ENCODE data around the gene EPHB2.

EPHB2 gene

GRCh38 chr1:22729400-22729773, 18.7 kb downstream of the EPHB2 start:
- no peaks in the 10 kb centered on the region for H3K36me3 ChIP-seq (ENCODE audit: insufficient read depth, low read length)
- H3K4me2 ChIP-seq (ENCODE audit: low read depth, low read length, poor library complexity, severe bottlenecking), result no peak overlapping the region
- no peaks in the 10 kb centered on the region for H3K9me3 ChIP-seq (ENCODE audit: insufficient read depth, low read depth, low read length)
- TF ChIP-seq, protein P1, sequence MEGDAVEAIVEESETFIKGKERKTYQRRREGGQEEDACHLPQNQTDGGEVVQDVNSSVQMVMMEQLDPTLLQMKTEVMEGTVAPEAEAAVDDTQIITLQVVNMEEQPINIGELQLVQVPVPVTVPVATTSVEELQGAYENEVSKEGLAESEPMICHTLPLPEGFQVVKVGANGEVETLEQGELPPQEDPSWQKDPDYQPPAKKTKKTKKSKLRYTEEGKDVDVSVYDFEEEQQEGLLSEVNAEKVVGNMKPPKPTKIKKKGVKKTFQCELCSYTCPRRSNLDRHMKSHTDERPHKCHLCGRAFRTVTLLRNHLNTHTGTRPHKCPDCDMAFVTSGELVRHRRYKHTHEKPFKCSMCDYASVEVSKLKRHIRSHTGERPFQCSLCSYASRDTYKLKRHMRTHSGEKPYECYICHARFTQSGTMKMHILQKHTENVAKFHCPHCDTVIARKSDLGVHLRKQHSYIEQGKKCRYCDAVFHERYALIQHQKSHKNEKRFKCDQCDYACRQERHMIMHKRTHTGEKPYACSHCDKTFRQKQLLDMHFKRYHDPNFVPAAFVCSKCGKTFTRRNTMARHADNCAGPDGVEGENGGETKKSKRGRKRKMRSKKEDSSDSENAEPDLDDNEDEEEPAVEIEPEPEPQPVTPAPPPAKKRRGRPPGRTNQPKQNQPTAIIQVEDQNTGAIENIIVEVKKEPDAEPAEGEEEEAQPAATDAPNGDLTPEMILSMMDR (conservative IDR thresholded peaks at IDR 0.05; ENCODE audit: low read length), result no peak
- no peak for TF ChIP-seq EZH2phosphoT487 (IDR thresholded peaks at IDR 0.05; ENCODE audit: borderline replicate concordance)
- H3F3A ChIP-seq (ENCODE audit: low read depth), result no peaks in the 10 kb centered on the region
- no peaks in the 10 kb centered on the region for H3K4me1 ChIP-seq (ENCODE audit: insufficient read depth, low read length, poor library complexity, severe bottlenecking)
- no peaks in the 10 kb centered on the region for H3K27me3 ChIP-seq (ENCODE audit: insufficient read depth, low read length, poor library complexity, severe bottlenecking)
- H4K20me1 ChIP-seq (ENCODE audit: insufficient read depth, low read length, poor library complexity, severe bottlenecking), result no peaks in the 10 kb centered on the region
- no peak overlapping the region for H3K9ac ChIP-seq (ENCODE audit: low read depth, low read length, poor library complexity, severe bottlenecking)
- H3K9me2 ChIP-seq (replicated peaks; ENCODE audit: low read depth, low read length), result no peaks in the 10 kb centered on the region
- no peaks in the 10 kb centered on the region for H3K79me2 ChIP-seq (ENCODE audit: insufficient read depth, low read length)
- no peak overlapping the region for H3K4me3 ChIP-seq (ENCODE audit: low read length, poor library complexity, severe bottlenecking)
- H2AFZ ChIP-seq (ENCODE audit: low read length), result no peak overlapping the region

DNA sequence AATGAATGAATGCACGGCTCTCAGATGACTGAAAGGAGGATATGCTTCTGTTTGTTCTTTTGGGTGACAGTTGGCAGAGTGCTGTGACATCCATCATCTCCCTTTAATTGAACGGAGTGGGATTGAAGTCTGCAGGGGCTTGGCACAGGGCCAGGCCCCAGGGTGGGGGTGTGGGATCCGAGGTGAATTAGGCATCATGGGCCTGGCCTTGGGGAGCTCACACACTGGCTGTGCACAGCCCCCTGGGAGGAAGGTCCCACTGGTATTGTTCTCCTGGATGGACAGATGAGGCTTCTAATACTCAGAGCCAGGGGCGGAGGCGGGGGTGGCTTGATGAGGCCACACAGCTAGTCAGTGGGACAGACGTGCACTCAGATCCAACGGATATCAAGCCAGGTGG, 19.3 kb downstream of the EPHB2 start:
- H3K4me1 ChIP-seq (ENCODE audit: insufficient read depth, low read length, poor library complexity, severe bottlenecking), result no peaks in the 10 kb centered on the region
- no peak for TF ChIP-seq EZH2phosphoT487 (IDR thresholded peaks at IDR 0.05; ENCODE audit: borderline replicate concordance)
- TF ChIP-seq, protein P1 (conservative IDR thresholded peaks at IDR 0.05; ENCODE audit: low read length), result no peak
- no peak overlapping the region for H2AFZ ChIP-seq (ENCODE audit: low read length)
- no peaks in the 10 kb centered on the region for H3K79me2 ChIP-seq (ENCODE audit: insufficient read depth, low read length)
- no peaks in the 10 kb centered on the region for H3K27me3 ChIP-seq (ENCODE audit: insufficient read depth, low read length, poor library complexity, severe bottlenecking)
- no peaks in the 10 kb centered on the region for H3K9me2 ChIP-seq (replicated peaks; ENCODE audit: low read depth, low read length)
- H3K9ac ChIP-seq (ENCODE audit: low read depth, low read length, poor library complexity, severe bottlenecking), result no peak overlapping the region
- H3K4me3 ChIP-seq (ENCODE audit: low read length, poor library complexity, severe bottlenecking), result no peak overlapping the region
- H3K9me3 ChIP-seq (ENCODE audit: insufficient read depth, low read depth, low read length), result no peaks in the 10 kb centered on the region
- H3F3A ChIP-seq (ENCODE audit: low read depth), result no peaks in the 10 kb centered on the region
- no peaks in the 10 kb centered on the region for H3K36me3 ChIP-seq (ENCODE audit: insufficient read depth, low read length)
- H3K4me2 ChIP-seq (ENCODE audit: low read depth, low read length, poor library complexity, severe bottlenecking), result no peak overlapping the region
- H4K20me1 ChIP-seq (ENCODE audit: insufficient read depth, low read length, poor library complexity, severe bottlenecking), result no peaks in the 10 kb centered on the region

DNA sequence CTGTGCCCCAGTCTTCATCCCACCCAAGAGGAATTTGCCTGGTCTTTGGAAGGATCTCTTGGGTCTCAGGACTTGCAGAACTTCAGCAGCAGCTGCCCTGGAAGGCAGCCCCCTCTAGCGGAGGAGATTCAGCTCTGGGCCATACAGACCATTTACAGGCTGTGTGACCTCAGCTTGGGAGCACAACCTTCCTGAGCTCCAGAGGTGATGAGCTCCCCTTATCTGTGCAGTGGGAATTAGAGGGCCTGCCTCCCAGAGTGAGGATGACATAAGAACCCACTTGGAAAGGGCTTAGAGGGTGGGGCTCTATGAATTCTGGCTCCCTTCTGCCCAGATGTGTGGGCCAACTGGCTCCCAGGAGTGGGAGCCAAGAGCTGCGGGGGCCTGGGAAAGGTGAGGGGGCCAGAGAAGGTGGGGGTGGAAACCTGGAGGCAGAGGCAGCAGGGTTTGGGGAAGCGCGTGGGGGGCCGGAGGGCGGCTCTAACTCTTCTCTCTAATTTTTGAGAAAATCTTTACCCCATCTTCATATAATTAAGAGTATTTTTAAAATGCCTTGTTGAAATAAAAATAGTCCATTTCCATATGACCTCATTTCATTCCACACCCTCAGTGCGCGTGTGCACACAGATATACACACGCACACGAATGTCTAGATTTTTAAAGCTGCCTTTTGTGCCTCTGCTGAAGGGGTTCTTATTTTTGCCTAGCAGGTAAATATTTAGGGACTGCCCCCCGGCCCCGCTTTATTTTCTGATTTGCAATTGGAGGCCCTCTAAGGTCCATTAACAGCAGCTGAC, 21.5 kb downstream of the EPHB2 start:
- Histone ChIP-seq H3K4me2 (ENCODE audit: low read depth, low read length, poor library complexity, severe bottlenecking) (no peak overlapping the region), H3F3A (ENCODE audit: low read depth) (no peaks in the 10 kb centered on the region), H3K9me3 (ENCODE audit: insufficient read depth, low read depth, low read length) (no peaks in the 10 kb centered on the region), H3K9ac (ENCODE audit: low read depth, low read length, poor library complexity, severe bottlenecking) (no peak overlapping the region), H3K4me3 (ENCODE audit: low read length, poor library complexity, severe bottlenecking) (no peak overlapping the region), H3K9me2 (replicated peaks; ENCODE audit: low read depth, low read length) (no peaks in the 10 kb centered on the region), H4K20me1 (ENCODE audit: insufficient read depth, low read length, poor library complexity, severe bottlenecking) (no peaks in the 10 kb centered on the region), H3K4me1 (ENCODE audit: insufficient read depth, low read length, poor library complexity, severe bottlenecking) (no peaks in the 10 kb centered on the region), H3K27me3 (ENCODE audit: insufficient read depth, low read length, poor library complexity, severe bottlenecking) (no peaks in the 10 kb centered on the region), H2AFZ (ENCODE audit: low read length) (no peak overlapping the region), H3K36me3 (ENCODE audit: insufficient read depth, low read length) (no peaks in the 10 kb centered on the region), H3K79me2 (ENCODE audit: insufficient read depth, low read length) (no peaks in the 10 kb centered on the region)
- TF ChIP-seq EZH2phosphoT487 (IDR thresholded peaks at IDR 0.05; ENCODE audit: borderline replicate concordance), result no peak
- TF ChIP-seq, protein P1 (conservative IDR thresholded peaks at IDR 0.05; ENCODE audit: low read length), result peak; percentile 44

Measured in Loucy (cell line).